GM19395 (cell line): Measurements from ENCODE around the gene VAPA.
"Not testable (repeated sequence)": the region's sequence is repeated elsewhere in the genome, so short reads cannot be mapped to it uniquely, and the experiment has no call there.

Experiments
- ATAC-seq: cut with Tn5 transposase; IDR thresholded peaks from one replicate; pipeline ENCODE4 v1.9.1; 2021; ENCODE audit warnings: mild to moderate bottlenecking, moderate library complexity; ENCODE audit not compliant: unreplicated experiment

Gene VAPA

GRCh38 chr18:9885170-9886004 is 28.4 kb upstream of the VAPA start, which contains the start of gene TXNDC2:
TXNDC2 (plus strand) TSS chr18:9885973; CDS start chr18:9886681, 708 bp downstream.
- ATAC-seq, result no peak

DNA sequence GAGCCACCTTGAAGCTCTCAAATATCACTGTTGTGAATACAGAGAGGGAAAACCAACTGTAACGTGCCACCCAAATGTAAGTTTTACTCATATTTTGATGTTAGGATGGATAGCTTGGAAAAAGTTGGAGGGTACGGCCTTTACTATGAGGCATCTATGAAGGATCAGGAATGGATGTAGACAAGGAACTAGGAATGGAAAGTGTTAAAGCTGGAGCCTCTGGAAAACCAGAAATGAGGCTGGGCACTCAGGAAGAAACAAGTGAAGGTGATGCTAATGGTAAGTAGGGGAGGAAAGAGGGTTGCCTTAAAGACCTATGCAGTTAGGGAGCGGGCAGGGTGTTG is 27.8 kb upstream of the VAPA start:
- no peak for ATAC-seq

DNA sequence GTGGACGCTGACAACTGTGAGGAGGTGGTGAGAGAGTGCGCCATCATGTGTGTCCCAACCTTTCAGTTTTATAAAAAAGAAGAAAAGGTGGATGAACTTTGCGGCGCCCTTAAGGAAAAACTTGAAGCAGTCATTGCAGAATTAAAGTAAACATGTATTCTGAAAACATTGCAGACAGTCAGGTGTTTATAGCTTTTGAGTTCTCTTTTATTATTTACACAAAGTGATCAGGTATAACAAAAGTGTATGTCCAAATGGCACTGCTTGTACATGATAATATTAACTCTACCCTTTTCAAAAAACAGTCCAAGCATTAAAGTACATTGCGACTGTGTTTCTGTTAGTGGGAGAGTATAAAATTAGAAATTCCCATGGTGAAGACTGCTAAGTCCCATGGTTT is 25.8 kb upstream of the VAPA start:
- ATAC-seq, result no peak

- ATAC-seq, result no peak
These were observed 23.6 kb upstream of the VAPA start for GRCh38 chr18:9890196-9890595.

- ATAC-seq, result no peak
These were observed 22.9 kb upstream of the VAPA start for GRCh38 chr18:9890957-9891356.

DNA sequence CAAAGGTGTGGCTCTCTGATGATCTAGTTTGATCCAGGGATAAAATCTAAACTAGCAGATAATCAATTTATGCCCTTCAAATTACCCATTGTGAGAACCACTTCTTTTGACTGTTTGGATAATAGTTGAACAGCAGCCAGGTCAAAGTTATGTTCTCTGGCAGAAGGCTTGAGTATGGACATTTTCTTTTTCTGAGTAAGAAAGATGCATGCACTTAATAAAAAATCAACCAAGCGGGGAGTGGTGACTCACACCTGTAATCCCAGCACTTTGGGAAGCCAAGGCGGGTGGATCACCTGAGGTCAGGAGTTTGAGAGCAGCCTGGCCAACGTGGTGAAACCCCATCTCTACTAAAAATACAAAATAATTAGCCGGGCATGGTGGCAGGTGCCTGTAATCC is 22.3 kb upstream of the VAPA start:
- not testable (repeated sequence) for ATAC-seq

DNA sequence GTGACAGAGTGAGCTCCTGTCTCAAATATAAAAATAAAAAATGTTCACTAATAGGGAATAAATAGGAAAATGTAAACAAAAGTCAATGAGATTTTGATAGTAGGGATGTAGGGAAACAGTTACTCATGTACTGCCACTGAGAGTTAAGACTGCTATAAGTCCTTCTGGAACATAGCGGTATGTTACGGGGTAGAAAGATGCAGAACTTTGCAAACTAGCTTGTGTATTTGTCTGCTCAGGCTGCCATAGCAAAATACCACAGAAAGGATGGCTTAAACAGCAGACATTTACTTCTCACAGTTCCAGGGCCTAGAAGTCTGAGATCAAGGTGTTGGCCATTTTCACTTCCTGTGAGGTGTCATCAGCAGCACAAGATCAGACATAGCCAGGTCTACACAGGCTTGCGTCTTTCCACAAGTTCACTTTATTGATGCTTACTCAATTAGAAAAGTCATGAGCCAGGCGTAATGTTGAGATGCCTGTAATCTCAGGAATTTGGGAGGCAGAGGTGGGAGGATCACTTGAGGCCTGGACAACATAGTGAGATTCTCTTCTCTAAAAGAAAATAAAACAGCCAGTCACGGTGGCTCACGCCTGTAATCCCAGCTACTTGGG is 19.3 kb upstream of the VAPA start:
- no peak for ATAC-seq

DNA sequence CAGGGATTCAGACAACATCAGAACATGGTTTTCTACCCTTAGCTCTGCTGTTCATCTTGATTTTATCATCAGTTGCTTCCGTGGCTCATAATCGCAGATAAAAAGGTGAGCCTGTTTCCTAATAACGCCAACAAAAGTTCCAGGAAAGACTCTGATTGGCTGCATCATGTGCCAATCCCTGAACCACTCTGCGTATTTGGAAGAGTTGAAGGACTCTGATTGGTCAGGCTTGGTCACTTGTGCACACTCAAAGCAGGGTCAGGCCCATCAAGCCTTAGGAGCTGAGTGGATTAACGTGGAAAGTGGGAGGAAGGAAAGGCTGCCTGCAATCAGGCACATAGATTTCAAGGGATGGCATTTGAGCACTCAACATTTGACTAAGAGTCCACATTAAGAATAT is 16.7 kb upstream of the VAPA start:
- no peak for ATAC-seq

DNA sequence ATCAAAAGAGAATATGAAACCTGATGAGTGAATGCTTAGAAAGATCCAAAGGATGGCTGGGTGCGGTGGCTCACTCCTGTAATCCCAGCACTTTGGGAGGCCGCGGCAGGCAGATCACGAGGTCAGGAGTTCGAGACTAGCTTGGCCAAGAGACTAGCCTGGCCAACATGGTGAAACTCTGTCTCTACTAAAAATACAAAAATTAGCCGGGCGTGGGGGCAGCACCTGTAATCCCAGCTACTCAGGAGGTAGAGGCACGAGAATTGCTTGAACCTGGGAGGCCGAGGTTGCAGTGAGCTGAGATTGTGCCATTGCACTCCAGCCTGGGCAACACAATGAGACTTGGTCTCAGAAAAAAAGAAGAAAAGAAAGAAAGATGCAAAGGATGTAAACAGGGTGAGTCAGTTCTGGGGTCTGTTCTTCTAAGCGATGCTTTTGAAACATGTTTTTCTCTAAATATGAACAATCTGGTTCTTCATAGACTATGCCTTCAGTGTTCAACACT is 16.0 kb upstream of the VAPA start:
- not testable (repeated sequence) for ATAC-seq

DNA sequence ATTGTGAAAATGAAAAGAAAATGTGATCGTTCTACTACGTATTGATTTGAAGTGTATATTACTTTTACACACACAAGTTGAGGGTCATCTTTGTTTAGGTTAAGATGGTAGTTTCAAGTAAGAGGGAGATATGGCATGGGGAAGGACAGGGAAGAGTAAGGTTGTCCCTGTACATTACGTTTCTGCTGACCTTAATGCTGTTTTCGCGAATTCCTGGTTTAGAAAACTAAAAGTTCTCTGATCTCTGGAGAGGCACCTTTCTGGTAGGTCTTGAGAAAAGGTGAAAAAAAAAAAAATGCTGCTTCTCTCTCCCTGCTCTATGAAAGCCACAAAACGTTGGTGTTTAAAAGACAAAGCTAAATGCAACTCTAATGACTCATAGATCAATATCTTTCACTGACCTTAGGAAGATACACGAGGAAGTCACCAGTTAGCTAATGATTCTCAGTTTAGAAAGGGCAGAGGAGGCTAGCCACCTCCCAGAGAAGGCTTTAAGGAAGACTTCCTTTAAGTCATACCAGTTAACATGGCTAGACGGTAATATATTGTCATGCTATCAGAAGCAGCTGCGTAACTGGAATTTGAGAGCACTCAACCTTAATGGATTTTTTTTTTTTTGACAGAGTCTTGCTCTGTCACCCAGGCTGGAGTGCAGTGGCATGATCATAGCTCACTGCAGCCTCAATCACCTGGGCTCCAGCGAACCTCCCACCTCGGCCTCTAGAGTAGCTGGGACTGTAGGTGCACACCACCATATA is 14.8 kb upstream of the VAPA start:
- ATAC-seq, result no peak

- ATAC-seq, result not testable (repeated sequence)
These were observed 14.3 kb upstream of the VAPA start for GRCh38 chr18:9899550-9899930.

DNA sequence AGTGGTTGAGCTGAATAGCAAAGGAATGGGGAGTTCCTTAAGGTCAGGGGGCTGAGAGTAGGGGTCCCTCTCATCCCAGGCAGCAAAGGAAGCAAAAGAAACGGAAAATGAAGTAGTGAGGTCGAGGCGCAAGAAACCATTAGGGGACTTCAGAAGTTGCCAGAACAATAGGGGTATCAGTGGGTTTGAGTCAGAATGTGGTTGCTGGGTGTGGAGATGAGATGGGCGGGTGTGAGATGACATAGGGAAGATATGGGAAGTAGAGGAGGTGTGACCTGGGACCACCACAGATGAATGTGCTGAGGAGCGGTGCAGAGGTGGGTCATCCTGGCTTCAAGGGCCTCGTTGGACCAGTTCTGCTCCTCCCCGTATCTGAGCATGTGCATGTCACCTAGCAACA is 13.1 kb upstream of the VAPA start:
- no peak for ATAC-seq

DNA sequence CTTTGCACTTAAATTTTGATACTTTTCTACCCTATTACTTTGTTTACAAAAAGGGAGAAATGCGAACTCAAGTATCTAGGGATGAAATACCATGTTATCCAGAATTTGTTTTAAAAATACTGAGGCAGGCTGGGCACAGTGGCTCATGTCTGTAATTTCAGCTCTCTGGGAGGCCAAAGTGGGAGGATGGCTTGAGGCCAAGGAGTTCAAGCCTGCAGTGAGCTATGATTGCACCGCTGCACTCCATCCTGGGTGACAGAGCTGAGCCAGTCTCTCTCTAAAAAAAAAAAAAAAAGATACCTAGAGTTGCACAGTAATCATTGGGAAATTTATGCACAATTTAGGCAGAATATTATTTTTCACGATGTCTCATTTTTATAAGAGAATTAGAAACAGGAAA is 12.4 kb upstream of the VAPA start:
- no peak for ATAC-seq

DNA sequence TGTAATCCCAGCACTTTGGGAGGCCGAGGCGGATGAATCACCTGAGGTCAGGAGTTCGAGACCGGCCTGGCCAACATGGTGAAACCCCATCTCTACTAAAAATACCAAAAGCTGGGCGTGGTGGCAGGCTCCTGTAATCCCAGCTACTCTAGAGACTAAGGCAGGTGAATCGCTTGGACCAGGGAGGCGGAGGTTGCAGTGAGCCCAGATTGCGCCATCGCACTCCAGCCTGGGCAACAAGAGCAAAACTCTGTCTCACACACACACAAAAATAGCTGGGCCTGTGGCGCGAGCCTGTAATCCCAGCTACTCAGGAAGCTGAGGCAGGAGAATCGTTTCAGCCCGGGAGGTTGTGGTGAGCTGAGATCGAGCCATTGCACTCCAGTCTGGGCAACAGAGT is 11.6 kb upstream of the VAPA start:
- not testable (repeated sequence) for ATAC-seq

DNA sequence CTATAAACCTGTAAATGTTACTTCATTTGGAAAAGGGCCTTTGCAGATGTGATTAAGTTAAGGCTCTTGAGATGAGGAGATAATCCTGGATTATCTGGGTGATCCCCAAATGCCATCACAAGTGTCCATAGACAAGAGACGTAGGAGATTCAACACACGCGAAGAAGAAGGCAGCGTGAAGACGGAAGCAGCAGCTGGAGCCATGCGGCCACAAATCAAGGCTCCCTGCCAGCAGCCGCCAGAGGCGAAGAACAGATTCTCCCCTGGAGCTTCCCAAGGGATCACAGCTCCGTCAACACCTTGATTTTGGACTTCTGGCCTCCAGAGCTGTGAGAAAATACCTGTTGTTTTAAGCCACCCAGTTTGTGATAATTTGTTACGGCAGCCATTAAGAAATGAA is 11.0 kb upstream of the VAPA start:
- no peak for ATAC-seq

- no peak for ATAC-seq
These were observed 8.4 kb upstream of the VAPA start for GRCh38 chr18:9905401-9905922.

DNA sequence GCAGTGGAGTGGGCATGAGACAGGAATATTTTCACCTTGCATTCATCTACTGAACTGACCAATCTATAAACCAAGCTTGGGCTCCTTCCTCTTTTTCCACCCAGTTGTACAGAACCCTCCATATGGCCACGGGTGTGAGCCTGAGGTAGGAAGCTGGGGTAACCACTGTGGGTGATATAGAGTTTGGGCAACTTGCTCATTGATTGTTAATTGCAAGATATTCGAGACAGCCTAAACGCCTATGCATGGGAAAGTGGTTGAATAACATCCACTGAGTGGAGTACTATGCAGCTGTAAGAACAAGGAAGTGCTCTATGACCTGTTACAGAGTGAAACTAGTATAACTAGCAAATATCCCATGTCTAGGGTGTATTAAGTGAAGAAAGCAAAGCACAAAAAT is 7.3 kb upstream of the VAPA start:
- ATAC-seq, result no peak

DNA sequence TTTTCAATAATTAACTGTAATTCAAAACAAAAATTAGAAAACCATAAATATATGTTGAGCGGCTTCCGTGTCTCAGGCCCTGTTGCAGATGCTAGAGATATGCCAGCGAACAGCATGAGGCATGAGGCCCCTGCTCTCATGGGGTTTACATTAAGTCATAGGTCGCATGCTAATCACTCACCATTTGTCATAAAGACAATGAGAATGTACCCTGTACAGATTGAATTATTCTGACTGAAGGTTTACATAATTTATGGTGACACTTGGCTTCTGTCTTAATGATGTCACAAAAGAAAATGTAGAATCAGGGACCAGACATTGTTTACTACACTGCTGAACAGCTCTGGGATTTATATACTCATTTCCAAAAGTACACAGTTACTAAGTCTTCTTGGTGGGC is 5.9 kb upstream of the VAPA start:
- ATAC-seq, result no peak

DNA sequence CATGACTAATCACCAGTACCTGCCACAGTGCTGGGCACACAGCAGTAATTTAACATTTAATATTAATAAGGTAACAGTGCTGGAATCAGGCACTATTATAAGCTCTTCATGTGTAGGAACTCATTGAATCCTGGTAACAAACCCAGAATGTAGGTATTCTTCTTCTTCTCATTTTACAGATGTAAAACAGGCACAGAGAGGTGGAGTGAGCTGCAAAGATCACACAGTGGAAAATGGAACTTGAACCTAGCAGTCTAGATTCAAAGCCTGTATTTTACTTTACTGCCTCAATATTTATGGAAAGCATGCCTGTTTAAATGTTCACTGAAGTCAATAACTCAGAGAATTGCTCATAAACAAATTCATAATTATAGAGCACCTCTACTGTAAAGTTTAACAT is 3.7 kb upstream of the VAPA start:
- no peak for ATAC-seq

- ATAC-seq, result no peak
These were observed 3.2 kb upstream of the VAPA start for GRCh38 chr18:9910661-9911060.

GRCh38 chr18:9911226-9911625 is 2.6 kb upstream of the VAPA start:
- no peak for ATAC-seq
